DND-41 (cell line): ENCODE data around the gene PRKCZ.

Experiments
- ATAC-seq: fragments of 200-7000 bp; cut with Tn5 transposase; 3 replicates; pipeline ENCODE4 v1.9.1; 2021; ENCODE audit warnings: low read depth; ENCODE audit not compliant: insufficient read depth
- DNase-seq: peaks from one replicate; pipeline ENCODE4 v3.0.0-alpha.2; 2020
- H2AFZ ChIP-seq: 2 replicates; pipeline ENCODE4 v1.6.0; 2012; ENCODE audit warnings: low read depth, low read length
- H3K27ac ChIP-seq: 2 replicates; pipeline ENCODE4 v1.5.1; 2012; ENCODE audit warnings: low read length, inconsistent platforms
- H3K27me3 ChIP-seq: fragments of 200-600 bp; sonication (generic); 2 replicates; pipeline ENCODE4 v1.6.0; 2012; ENCODE audit warnings: low read length, mild to moderate bottlenecking, inconsistent platforms; ENCODE audit not compliant: insufficient read depth, poor library complexity
- H3K36me3 ChIP-seq: 2 replicates; pipeline ENCODE4 v1.5.1; 2012; ENCODE audit warnings: low read length, inconsistent platforms; ENCODE audit not compliant: insufficient read depth
- H3K4me1 ChIP-seq: 2 replicates; pipeline ENCODE4 v1.5.1; 2012; ENCODE audit warnings: mild to moderate bottlenecking, low read length; ENCODE audit not compliant: insufficient read depth
- H3K4me2 ChIP-seq: 2 replicates; pipeline ENCODE4 v1.6.0; 2012; ENCODE audit warnings: mild to moderate bottlenecking, moderate library complexity, low read length, inconsistent platforms; ENCODE audit not compliant: insufficient read depth
- H3K4me3 ChIP-seq, 2 experiments: fragments of 200-600 bp in 1 of 2; shearing (Covaris generic) in 1 of 2; 2 replicates each; pipeline ENCODE4 v1.5.1; 2012 to 2016; ENCODE audit warnings: inconsistent platforms in 2 of 2, low read length in 2 of 2, mild to moderate bottlenecking in 2 of 2, low read depth in 1 of 2, moderate library complexity in 1 of 2
- H3K79me2 ChIP-seq: 2 replicates; pipeline ENCODE4 v1.6.0; 2012; ENCODE audit warnings: low read length, inconsistent platforms; ENCODE audit not compliant: insufficient read depth
- H3K9ac ChIP-seq: 2 replicates; pipeline ENCODE4 v1.6.0; 2012; ENCODE audit warnings: low read depth, mild to moderate bottlenecking, inconsistent platforms, low read length, moderate library complexity
- H3K9me3 ChIP-seq: 2 replicates; pipeline ENCODE4 v1.5.1; 2012; ENCODE audit warnings: low read length, moderate library complexity, mild to moderate bottlenecking, inconsistent platforms; ENCODE audit not compliant: insufficient read depth, severe bottlenecking
- H4K20me1 ChIP-seq: 2 replicates; pipeline ENCODE4 v1.6.0; 2012; ENCODE audit warnings: low read length; ENCODE audit not compliant: insufficient read depth
- CTCF ChIP-seq: IDR thresholded peaks from 2 replicates; pipeline ENCODE4 v1.5.1; 2012; ENCODE audit warnings: borderline replicate concordance, low read length, moderate library complexity, mild to moderate bottlenecking; ENCODE audit not compliant: poor library complexity, severe bottlenecking; ENCODE audit errors: extremely low read depth
- EZH2 ChIP-seq: IDR thresholded peaks from 3 replicates; pipeline ENCODE4 v1.6.1; 2012; ENCODE audit warnings: borderline replicate concordance, low read depth, mild to moderate bottlenecking, moderate library complexity, low read length, inconsistent platforms; ENCODE audit not compliant: severe bottlenecking

PRKCZ gene

GRCh38 chr1:2083666-2084065 lies 33.5 kb downstream of the PRKCZ start:
- no peak for TF ChIP-seq CTCF
- TF ChIP-seq EZH2: no peak
- Histone ChIP-seq H3K9me3 (peaks cover 8% of the 10 kb centered on the region), H3K27me3 (no peaks in the 10 kb centered on the region), H3K9ac (no peak overlapping the region), H3K36me3 (no peaks in the 10 kb centered on the region), H3K4me2 (no peak overlapping the region), H4K20me1 (no peaks in the 10 kb centered on the region), H3K4me1 (no peaks in the 10 kb centered on the region), H3K4me3 (no peak overlapping the region), H2AFZ (no peak overlapping the region), H3K79me2 (no peaks in the 10 kb centered on the region), H3K27ac (no peak overlapping the region)
- DNase-seq: no peak
- no peak for ATAC-seq

- no peak for ATAC-seq
- Histone ChIP-seq H3K9me3 (peaks cover 5% of the 10 kb centered on the region), H3K36me3 (no peaks in the 10 kb centered on the region), H3K4me3 (no peak overlapping the region), H3K4me2 (no peak overlapping the region), H3K9ac (no peak overlapping the region), H3K27ac (no peak overlapping the region), H4K20me1 (no peaks in the 10 kb centered on the region), H3K4me1 (no peaks in the 10 kb centered on the region), H3K27me3 (no peaks in the 10 kb centered on the region), H3K79me2 (no peaks in the 10 kb centered on the region), H2AFZ (no peak overlapping the region)
- DNase-seq: no peak
- TF ChIP-seq CTCF: no peak
- no peak for TF ChIP-seq EZH2
Measured at GRCh38 chr1:2084306-2084705, 34.1 kb downstream of the PRKCZ start.

- no peak for TF ChIP-seq EZH2
- TF ChIP-seq CTCF: no peak
- Histone ChIP-seq H4K20me1 (no peaks in the 10 kb centered on the region), H3K9ac (no peak overlapping the region)
Measured at GRCh38 chr1:2085080-2085479, 34.9 kb downstream of the PRKCZ start.

GRCh38 chr1:2086446-2087078 lies 36.4 kb downstream of the PRKCZ start:
- no peaks in the 10 kb centered on the region for H3K27me3 ChIP-seq
- H3K36me3 ChIP-seq: no peaks in the 10 kb centered on the region
- no peaks in the 10 kb centered on the region for H3K79me2 ChIP-seq
- H3K27ac ChIP-seq: no peak overlapping the region
- H3K9me3 ChIP-seq: no peaks in the 10 kb centered on the region
- no peaks in the 10 kb centered on the region for H3K4me1 ChIP-seq
- TF ChIP-seq EZH2: no peak
- TF ChIP-seq CTCF: no peak
- H3K4me2 ChIP-seq: no peak overlapping the region
- no peak overlapping the region for H3K9ac ChIP-seq
- H2AFZ ChIP-seq: no peak overlapping the region
- ATAC-seq (no peak), DNase-seq (no peak)
- no peaks in the 10 kb centered on the region for H4K20me1 ChIP-seq
- H3K4me3 ChIP-seq: no peak overlapping the region

More at GRCh38 chr1:2085080-2085479, 34.9 kb downstream of the PRKCZ start:
- Histone ChIP-seq H3K9me3 (no peaks in the 10 kb centered on the region), H2AFZ (no peak overlapping the region), H3K4me2 (no peak overlapping the region), H3K36me3 (no peaks in the 10 kb centered on the region), H3K4me3 (no peak overlapping the region), H3K27me3 (no peaks in the 10 kb centered on the region), H3K79me2 (no peaks in the 10 kb centered on the region), H3K4me1 (no peaks in the 10 kb centered on the region), H3K27ac (no peak overlapping the region)
- DNase-seq: no peak
- no peak for ATAC-seq
